ENCODE data around the gene TRIM29.

Gene TRIM29

GRCh38 chr11:120108154-120108784 is 29.6 kb downstream of the TRIM29 start:
- Histone ChIP-seq H2AK5ac (ENCODE audit: low read length, severe bottlenecking) (no peak overlapping the region), H3K14ac (ENCODE audit: low read length in 2 of 2) (no peak overlapping the region), H3K4ac (ENCODE audit: low read depth in 1 of 2, low read length in 2 of 2) (no peak overlapping the region), H3K27ac (ENCODE audit: low read length, poor library complexity, severe bottlenecking) (no peak overlapping the region), H3K23ac (ENCODE audit: low read length in 2 of 2) (no peak overlapping the region), H3K4me2 (ENCODE audit: low read length, poor library complexity, severe bottlenecking) (no peak overlapping the region), H2BK5ac (ENCODE audit: low read depth, low read length, poor library complexity, severe bottlenecking) (no peak overlapping the region), H3K4me1 (ENCODE audit: control insufficient read depth, insufficient read depth, low read depth, low read length) (no peaks in the 10 kb centered on the region), H2BK12ac (ENCODE audit: low read length in 2 of 2) (no peak overlapping the region), H3K4me3 (ENCODE audit: insufficient read depth in 1 of 2, low read depth in 1 of 2, low read length in 2 of 2) (no peak overlapping the region), H3K79me1 (replicated peaks; ENCODE audit: low read length, poor library complexity, severe bottlenecking) (no peaks in the 10 kb centered on the region), H3K36me3 (ENCODE audit: control insufficient read depth in 1 of 2, insufficient read depth in 2 of 2, low read depth in 1 of 2, low read length in 2 of 2) (no peaks in the 10 kb centered on the region), H4K8ac (ENCODE audit: low read length) (no peak overlapping the region), H2BK120ac (ENCODE audit: low read depth, low read length) (no peak overlapping the region), H2AFZ (ENCODE audit: low read depth, low read length) (no peak overlapping the region), H3K18ac (ENCODE audit: low read depth in 1 of 2, low read length in 2 of 2) (no peak overlapping the region), H3K9me3 (ENCODE audit: control insufficient read depth, low read length) (no peaks in the 10 kb centered on the region), H2BK15ac (ENCODE audit: low read depth, poor library complexity, severe bottlenecking) (no peak overlapping the region), H3K9ac (ENCODE audit: low read length) (no peak overlapping the region), H4K91ac (ENCODE audit: low read length) (no peak overlapping the region), H3K27me3 (ENCODE audit: control insufficient read depth in 1 of 2, insufficient read depth in 1 of 2, low read length in 2 of 2) (peaks cover 82 to 95% of the 10 kb centered on the region in 2 experiments)
- 0% methylated on average over 6 of the region's 6 CpGs for WGBS
- peak; percentile 48 for DNase-seq

- Histone ChIP-seq H3K4me3 (ENCODE audit: insufficient read depth in 1 of 2, low read depth in 1 of 2, low read length in 2 of 2) (no peak overlapping the region), H3K4ac (ENCODE audit: low read depth in 1 of 2, low read length in 2 of 2) (no peak overlapping the region), H3K27ac (ENCODE audit: low read length, poor library complexity, severe bottlenecking) (no peak overlapping the region), H3K9me3 (ENCODE audit: control insufficient read depth, low read length) (no peaks in the 10 kb centered on the region), H3K18ac (ENCODE audit: low read depth in 1 of 2, low read length in 2 of 2) (no peak overlapping the region), H3K4me1 (ENCODE audit: control insufficient read depth, insufficient read depth, low read depth, low read length) (no peaks in the 10 kb centered on the region), H2BK120ac (ENCODE audit: low read depth, low read length) (no peak overlapping the region), H2BK12ac (ENCODE audit: low read length in 2 of 2) (no peak overlapping the region), H3K14ac (ENCODE audit: low read length in 2 of 2) (no peak overlapping the region), H3K23ac (ENCODE audit: low read length in 2 of 2) (no peak overlapping the region), H3K4me2 (ENCODE audit: low read length, poor library complexity, severe bottlenecking) (no peak overlapping the region), H3K36me3 (ENCODE audit: control insufficient read depth in 1 of 2, insufficient read depth in 2 of 2, low read depth in 1 of 2, low read length in 2 of 2) (no peaks in the 10 kb centered on the region), H2AK5ac (ENCODE audit: low read length, severe bottlenecking) (no peak overlapping the region), H4K91ac (ENCODE audit: low read length) (no peak overlapping the region), H3K9ac (ENCODE audit: low read length) (no peak overlapping the region), H2BK15ac (ENCODE audit: low read depth, poor library complexity, severe bottlenecking) (no peak overlapping the region), H2BK5ac (ENCODE audit: low read depth, low read length, poor library complexity, severe bottlenecking) (no peak overlapping the region), H2AFZ (ENCODE audit: low read depth, low read length) (no peak overlapping the region), H4K8ac (ENCODE audit: low read length) (no peak overlapping the region), H3K27me3 (ENCODE audit: control insufficient read depth in 1 of 2, insufficient read depth in 1 of 2, low read length in 2 of 2) (peaks cover 78 to 95% of the 10 kb centered on the region in 2 experiments), H3K79me1 (replicated peaks; ENCODE audit: low read length, poor library complexity, severe bottlenecking) (no peaks in the 10 kb centered on the region)
- WGBS = 73% methylated on average over 6 of the region's 6 CpGs
- no peak for DNase-seq
These were observed 30.2 kb downstream of the TRIM29 start for GRCh38 chr11:120107692-120108091.

DNA sequence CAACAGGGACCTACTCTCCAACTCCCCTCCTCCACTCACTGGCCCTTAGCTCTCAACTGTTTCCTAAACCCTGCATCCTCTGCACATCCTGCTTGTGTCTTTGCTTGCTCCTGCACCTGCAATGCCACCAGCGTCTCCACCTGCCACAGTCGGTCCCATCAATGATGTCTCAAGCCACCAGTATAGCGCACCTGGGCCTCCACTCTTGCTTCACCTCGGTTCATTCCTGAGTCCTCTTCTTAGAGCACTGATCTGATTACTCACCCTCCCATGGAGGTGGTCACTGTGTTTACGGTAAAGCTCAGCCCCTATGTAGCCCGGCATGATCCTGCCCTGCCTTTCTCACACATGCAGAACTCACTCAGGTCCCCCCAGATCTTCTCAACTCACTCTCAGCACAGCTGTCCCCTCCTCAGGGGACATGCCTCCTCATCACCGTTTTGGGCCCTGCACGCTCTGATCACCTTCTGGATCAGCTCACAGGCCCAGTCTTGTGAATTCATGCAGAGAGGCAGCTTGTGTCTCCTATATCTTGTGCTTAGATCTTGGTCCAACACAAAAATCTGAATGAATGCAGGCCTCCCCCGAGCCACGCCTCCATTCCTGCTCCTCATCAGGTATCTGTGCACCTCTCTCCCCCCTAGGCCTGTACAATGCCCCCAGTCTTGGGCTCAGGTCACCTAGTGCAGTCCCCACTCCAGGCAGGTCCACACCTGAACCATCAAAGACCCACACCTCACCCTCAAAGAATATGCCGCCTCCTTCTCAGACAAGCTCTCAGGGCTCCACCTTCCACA is 31.4 kb downstream of the TRIM29 start:
- H3K36me3 ChIP-seq (ENCODE audit: control insufficient read depth in 1 of 2, insufficient read depth in 2 of 2, low read depth in 1 of 2, low read length in 2 of 2) = no peaks in the 10 kb centered on the region
- H2BK5ac ChIP-seq (ENCODE audit: low read depth, low read length, poor library complexity, severe bottlenecking) = no peak overlapping the region
- no peak overlapping the region for H3K14ac ChIP-seq (ENCODE audit: low read length in 2 of 2)
- no peak overlapping the region for H2BK120ac ChIP-seq (ENCODE audit: low read depth, low read length)
- no peak for DNase-seq
- no peak overlapping the region for H3K4ac ChIP-seq (ENCODE audit: low read depth in 1 of 2, low read length in 2 of 2)
- WGBS = 75% methylated on average over 11 of the region's 11 CpGs
- H2AK5ac ChIP-seq (ENCODE audit: low read length, severe bottlenecking) = no peak overlapping the region
- no peak overlapping the region for H4K8ac ChIP-seq (ENCODE audit: low read length)
- H4K91ac ChIP-seq (ENCODE audit: low read length) = no peak overlapping the region
- no peak overlapping the region for H3K9ac ChIP-seq (ENCODE audit: low read length)
- no peaks in the 10 kb centered on the region for H3K4me1 ChIP-seq (ENCODE audit: control insufficient read depth, insufficient read depth, low read depth, low read length)
- H3K9me3 ChIP-seq (ENCODE audit: control insufficient read depth, low read length) = no peaks in the 10 kb centered on the region
- H3K18ac ChIP-seq (ENCODE audit: low read depth in 1 of 2, low read length in 2 of 2) = no peak overlapping the region
- H3K79me1 ChIP-seq (replicated peaks; ENCODE audit: low read length, poor library complexity, severe bottlenecking) = no peaks in the 10 kb centered on the region
- no peak overlapping the region for H2BK12ac ChIP-seq (ENCODE audit: low read length in 2 of 2)
- H2AFZ ChIP-seq (ENCODE audit: low read depth, low read length) = no peak overlapping the region
- H3K27ac ChIP-seq (ENCODE audit: low read length, poor library complexity, severe bottlenecking) = no peak overlapping the region
- H3K4me2 ChIP-seq (ENCODE audit: low read length, poor library complexity, severe bottlenecking) = no peak overlapping the region
- H2BK15ac ChIP-seq (ENCODE audit: low read depth, poor library complexity, severe bottlenecking) = no peak overlapping the region
- H3K27me3 ChIP-seq (ENCODE audit: control insufficient read depth in 1 of 2, insufficient read depth in 1 of 2, low read length in 2 of 2) = peaks cover 79 to 95% of the 10 kb centered on the region in 2 experiments
- no peak overlapping the region for H3K4me3 ChIP-seq (ENCODE audit: insufficient read depth in 1 of 2, low read depth in 1 of 2, low read length in 2 of 2)
- no peak overlapping the region for H3K23ac ChIP-seq (ENCODE audit: low read length in 2 of 2)

GRCh38 chr11:120105576-120105975 is 32.3 kb downstream of the TRIM29 start:
- no peak overlapping the region for H3K4me3 ChIP-seq (ENCODE audit: insufficient read depth in 1 of 2, low read depth in 1 of 2, low read length in 2 of 2)
- H3K14ac ChIP-seq (ENCODE audit: low read length in 2 of 2) = no peak overlapping the region
- H2BK5ac ChIP-seq (ENCODE audit: low read depth, low read length, poor library complexity, severe bottlenecking) = no peak overlapping the region
- H3K18ac ChIP-seq (ENCODE audit: low read depth in 1 of 2, low read length in 2 of 2) = no peak overlapping the region
- whole genome bisulfite sequencing = 44% methylated on average over 6 of the region's 6 CpGs
- no peak overlapping the region for H3K27ac ChIP-seq (ENCODE audit: low read length, poor library complexity, severe bottlenecking)
- no peak overlapping the region for H3K9ac ChIP-seq (ENCODE audit: low read length)
- H3K23ac ChIP-seq (ENCODE audit: low read length in 2 of 2) = no peak overlapping the region
- H2BK15ac ChIP-seq (ENCODE audit: low read depth, poor library complexity, severe bottlenecking) = no peak overlapping the region
- H2AFZ ChIP-seq (ENCODE audit: low read depth, low read length) = no peak overlapping the region
- H2BK12ac ChIP-seq (ENCODE audit: low read length in 2 of 2) = no peak overlapping the region
- H4K91ac ChIP-seq (ENCODE audit: low read length) = no peak overlapping the region
- no peak for DNase-seq
- no peak overlapping the region for H3K4me2 ChIP-seq (ENCODE audit: low read length, poor library complexity, severe bottlenecking)
- peaks cover 73 to 91% of the 10 kb centered on the region in 2 experiments for H3K27me3 ChIP-seq (ENCODE audit: control insufficient read depth in 1 of 2, insufficient read depth in 1 of 2, low read length in 2 of 2)
- no peaks in the 10 kb centered on the region for H3K9me3 ChIP-seq (ENCODE audit: control insufficient read depth, low read length)
- no peaks in the 10 kb centered on the region for H3K4me1 ChIP-seq (ENCODE audit: control insufficient read depth, insufficient read depth, low read depth, low read length)
- no peak overlapping the region for H2AK5ac ChIP-seq (ENCODE audit: low read length, severe bottlenecking)
- no peaks in the 10 kb centered on the region for H3K36me3 ChIP-seq (ENCODE audit: control insufficient read depth in 1 of 2, insufficient read depth in 2 of 2, low read depth in 1 of 2, low read length in 2 of 2)
- no peak overlapping the region for H2BK120ac ChIP-seq (ENCODE audit: low read depth, low read length)
- no peak overlapping the region for H3K4ac ChIP-seq (ENCODE audit: low read depth in 1 of 2, low read length in 2 of 2)
- no peaks in the 10 kb centered on the region for H3K79me1 ChIP-seq (replicated peaks; ENCODE audit: low read length, poor library complexity, severe bottlenecking)
- no peak overlapping the region for H4K8ac ChIP-seq (ENCODE audit: low read length)
